ENCODE data around the gene TMEM258. TPM values are rescaled to one million over a fixed set of nuclear protein-coding genes. Genes with fewer than 3 reads are reported as not detected.

The TMEM258 gene
- total RNA-seq, result 10 to 100 TPM in 3 of 4 donors, 1 to 10 TPM in 1; 8.2 to 34.7 (median 23.7) TPM

DNA sequence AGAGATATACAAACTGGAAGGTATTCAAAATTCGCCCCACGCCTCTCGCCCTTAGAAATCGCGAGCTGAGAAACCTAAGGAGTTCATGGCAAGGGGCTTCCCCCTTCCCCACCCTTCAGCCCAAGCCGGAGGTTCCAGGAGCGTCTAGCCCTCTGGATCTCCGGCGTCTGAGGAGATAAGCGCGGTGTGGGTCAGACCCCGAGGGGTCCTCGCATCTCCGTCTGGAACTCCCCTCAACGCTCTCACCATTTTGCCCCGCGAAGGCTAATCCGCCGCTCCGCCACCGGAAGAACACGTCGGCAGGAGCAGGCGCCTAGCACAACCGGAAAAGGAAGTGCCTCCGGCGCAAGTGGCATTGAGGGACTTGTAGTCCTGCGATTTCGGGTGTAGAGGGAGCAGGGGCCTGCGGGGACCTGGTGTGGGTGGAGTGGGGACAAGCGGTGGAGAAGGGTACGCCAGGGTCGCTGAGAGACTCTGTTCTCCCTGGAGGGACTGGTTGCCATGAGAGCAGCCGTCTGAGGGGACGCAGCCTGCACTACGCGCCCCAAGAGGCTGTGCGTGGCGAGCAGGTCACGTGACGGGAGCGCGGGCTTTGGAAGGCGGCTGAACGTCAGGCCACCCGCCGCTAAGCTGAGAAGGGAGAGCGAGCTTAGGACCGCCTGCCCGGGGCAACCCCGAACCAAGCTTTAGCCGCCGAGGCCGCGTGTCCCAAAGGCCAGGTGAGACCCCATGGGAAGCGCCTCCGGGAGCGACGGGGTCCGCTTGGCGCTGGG, at the start of gene TMEM258, which contains the start of gene FEN1:
TSS of gene TMEM258 (minus strand) at position 290 of the 773 bp plus-strand sequence. CDS start at position 249, 41 bp downstream.
TSS of gene FEN1 (plus strand) at position 602 of the 773 bp plus-strand sequence. CDS start 2,451 bp downstream, outside the sequence.
- peak within 1 kb of the TSS; percentile 90 to 98 (median 94) for H3K27ac ChIP-seq
- intact Hi-C loops (cut with DNase I; ENCODE audit: low total_unique reads) (loop anchor here (10.0 kb wide), 1 partner anchor 292 kb away; no protein-coding TSS in a partner anchor), in situ Hi-C loops (cut with MboI; ENCODE audit: low pct_ligation_motif_present in 1 of 4, low pct_unique_long_range_greater_than_20kb in 1 of 4, low sequenced_read_pairs in 3 of 4) (loop anchor here in 3 of 4 donors (10.0 to 25.0 kb wide), 3 partner anchors 162 to 320 kb away; partner anchors contain the start of genes INCENP (in 2 of the 3) and BEST1 (in 1 of the 3))
- peak within 1 kb of the TSS; percentile 75 to 81 (median 80) for H3K4me3 ChIP-seq
- H3K4me1 ChIP-seq, result peaks cover 5 to 23% (median 22%) of the 10 kb centered on the region in 4 donors
- TF ChIP-seq POLR2AphosphoS5 (IDR thresholded peaks at IDR 0.05), result peak; percentile 79 to 86 (median 80)
- TF ChIP-seq, protein P1, sequence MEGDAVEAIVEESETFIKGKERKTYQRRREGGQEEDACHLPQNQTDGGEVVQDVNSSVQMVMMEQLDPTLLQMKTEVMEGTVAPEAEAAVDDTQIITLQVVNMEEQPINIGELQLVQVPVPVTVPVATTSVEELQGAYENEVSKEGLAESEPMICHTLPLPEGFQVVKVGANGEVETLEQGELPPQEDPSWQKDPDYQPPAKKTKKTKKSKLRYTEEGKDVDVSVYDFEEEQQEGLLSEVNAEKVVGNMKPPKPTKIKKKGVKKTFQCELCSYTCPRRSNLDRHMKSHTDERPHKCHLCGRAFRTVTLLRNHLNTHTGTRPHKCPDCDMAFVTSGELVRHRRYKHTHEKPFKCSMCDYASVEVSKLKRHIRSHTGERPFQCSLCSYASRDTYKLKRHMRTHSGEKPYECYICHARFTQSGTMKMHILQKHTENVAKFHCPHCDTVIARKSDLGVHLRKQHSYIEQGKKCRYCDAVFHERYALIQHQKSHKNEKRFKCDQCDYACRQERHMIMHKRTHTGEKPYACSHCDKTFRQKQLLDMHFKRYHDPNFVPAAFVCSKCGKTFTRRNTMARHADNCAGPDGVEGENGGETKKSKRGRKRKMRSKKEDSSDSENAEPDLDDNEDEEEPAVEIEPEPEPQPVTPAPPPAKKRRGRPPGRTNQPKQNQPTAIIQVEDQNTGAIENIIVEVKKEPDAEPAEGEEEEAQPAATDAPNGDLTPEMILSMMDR (IDR thresholded peaks at IDR 0.05), result peak in 3 of 5 experiments; percentile 8 to 44 (median 10)
- peak; percentile 69 for TF ChIP-seq POLR2A (IDR thresholded peaks at IDR 0.05)
- no peak for TF ChIP-seq EP300 (IDR thresholded peaks at IDR 0.05; ENCODE audit: low read depth)
- peaks cover 0 to 22% (median 5%) of the 10 kb centered on the region in 4 donors for H3K36me3 ChIP-seq
- DNase-seq, result peak; percentile 88
- whole genome bisulfite sequencing, 2 donors (ENCODE audit: low coverage in 1 of 2), result 0 to 2% methylated on average over 3 to 48 of the region's 61 CpGs
- H3K27me3 ChIP-seq, result no peaks in the 10 kb centered on the region
- H3K9me3 ChIP-seq, result no peaks in the 10 kb centered on the region

DNA sequence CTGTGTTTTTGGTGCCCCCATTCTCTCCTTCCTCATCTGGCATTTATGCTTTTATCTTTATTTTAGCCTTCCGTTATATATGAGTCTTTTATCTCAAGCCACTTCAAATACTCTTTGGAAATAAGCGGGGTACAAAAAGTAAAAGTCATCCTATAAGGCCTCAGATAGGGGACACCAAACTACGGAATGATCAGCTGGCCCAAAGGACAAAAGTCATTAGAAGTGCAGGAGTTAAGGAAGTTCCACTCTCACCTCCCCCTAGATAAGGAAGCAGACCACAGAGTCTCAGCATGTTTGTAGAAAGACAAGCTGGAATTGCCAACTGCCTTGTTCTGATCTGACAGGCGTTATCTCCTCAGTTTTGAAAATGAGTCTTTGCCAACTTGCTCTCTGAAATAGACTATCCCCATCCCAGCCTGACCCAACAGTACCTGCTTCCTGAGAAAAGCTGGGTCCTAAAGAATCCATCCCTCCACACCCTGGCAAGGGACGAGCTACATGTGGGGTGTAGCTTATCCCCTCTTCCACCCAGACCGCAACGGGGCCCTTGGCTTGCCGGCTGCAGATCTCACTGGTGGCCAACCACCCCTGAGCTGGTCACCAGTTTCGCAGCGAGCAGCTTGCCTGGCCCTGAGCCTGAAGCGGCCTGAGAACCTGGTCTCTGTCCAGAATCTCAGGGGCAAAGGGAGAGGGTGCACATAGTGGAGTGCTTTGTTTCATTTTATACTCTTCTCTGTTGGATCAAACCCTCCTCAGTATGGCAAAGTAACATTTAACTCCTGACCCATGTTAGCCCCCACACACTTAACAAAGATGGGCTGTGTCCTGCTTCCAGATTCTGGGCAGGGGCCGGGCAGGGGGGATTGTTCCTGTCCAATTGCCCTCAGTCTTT, 49.5 kb upstream of the TMEM258 start:
- intact Hi-C loops (cut with DNase I; ENCODE audit: low total_unique reads), result no loop called here
- H3K27ac ChIP-seq, result no peak overlapping the region
- WGBS, 2 donors (ENCODE audit: low coverage in 1 of 2), result 90 to 91% methylated on average over 2 to 12 of the region's 12 CpGs

DNA sequence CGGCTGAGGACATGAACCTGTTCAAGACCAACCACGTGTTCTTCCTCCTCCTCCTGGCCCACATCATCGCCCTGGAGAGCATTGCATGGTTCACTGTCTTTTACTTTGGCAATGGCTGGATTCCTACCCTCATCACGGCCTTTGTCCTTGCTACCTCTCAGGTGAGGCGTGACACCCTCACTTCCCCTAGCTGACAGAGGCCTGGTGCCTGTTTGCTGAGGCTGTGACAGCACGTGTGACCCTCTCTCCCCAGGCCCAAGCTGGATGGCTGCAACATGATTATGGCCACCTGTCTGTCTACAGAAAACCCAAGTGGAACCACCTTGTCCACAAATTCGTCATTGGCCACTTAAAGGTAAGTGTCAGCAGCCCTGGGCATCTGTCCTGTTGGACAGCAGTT, 48.0 kb upstream of the TMEM258 start:
- no peaks in the 10 kb centered on the region for H3K9me3 ChIP-seq
- 91% methylated on average over 7 of the region's 7 CpGs; no CpG with 5 or more reads in 1 of the 2 donors for WGBS, 2 donors (ENCODE audit: low coverage in 1 of 2)
- intact Hi-C loops (cut with DNase I; ENCODE audit: low total_unique reads) (no loop called here), in situ Hi-C loops (cut with MboI; ENCODE audit: low pct_ligation_motif_present in 1 of 4, low pct_unique_long_range_greater_than_20kb in 1 of 4, low sequenced_read_pairs in 3 of 4) (no loop called here)
- TF ChIP-seq EP300 (IDR thresholded peaks at IDR 0.05; ENCODE audit: low read depth) (no peak), POLR2AphosphoS5 (IDR thresholded peaks at IDR 0.05) (no peak), POLR2A (IDR thresholded peaks at IDR 0.05) (no peak)
- TF ChIP-seq, protein P1 (IDR thresholded peaks at IDR 0.05), result no peak
- peaks cover 0 to under 1% (median 0%) of the 10 kb centered on the region in 4 donors for H3K4me1 ChIP-seq
- no peaks in the 10 kb centered on the region for H3K36me3 ChIP-seq
- DNase-seq, result no peak
- H3K27me3 ChIP-seq, result no peaks in the 10 kb centered on the region
- no peak overlapping the region for H3K4me3 ChIP-seq
- no peak overlapping the region for H3K27ac ChIP-seq

More for the DNA sequence above, 49.5 kb upstream of the TMEM258 start:
- H3K4me1 ChIP-seq, result no peaks in the 10 kb centered on the region
- H3K36me3 ChIP-seq, result no peaks in the 10 kb centered on the region
- in situ Hi-C loops (cut with MboI; ENCODE audit: low pct_ligation_motif_present in 1 of 4, low pct_unique_long_range_greater_than_20kb in 1 of 4, low sequenced_read_pairs in 3 of 4), result no loop called here
- H3K27me3 ChIP-seq, result no peaks in the 10 kb centered on the region
- DNase-seq, result no peak
- H3K4me3 ChIP-seq, result no peak overlapping the region
- TF ChIP-seq POLR2AphosphoS5 (IDR thresholded peaks at IDR 0.05) (no peak), POLR2A (IDR thresholded peaks at IDR 0.05) (no peak), EP300 (IDR thresholded peaks at IDR 0.05; ENCODE audit: low read depth) (no peak)
- TF ChIP-seq, protein P1 (IDR thresholded peaks at IDR 0.05), result no peak
- H3K9me3 ChIP-seq, result no peaks in the 10 kb centered on the region

Data from transverse colon (tissue), 4 donors.